Measurements from ENCODE around the gene SRD5A2.

SRD5A2 gene

DNA sequence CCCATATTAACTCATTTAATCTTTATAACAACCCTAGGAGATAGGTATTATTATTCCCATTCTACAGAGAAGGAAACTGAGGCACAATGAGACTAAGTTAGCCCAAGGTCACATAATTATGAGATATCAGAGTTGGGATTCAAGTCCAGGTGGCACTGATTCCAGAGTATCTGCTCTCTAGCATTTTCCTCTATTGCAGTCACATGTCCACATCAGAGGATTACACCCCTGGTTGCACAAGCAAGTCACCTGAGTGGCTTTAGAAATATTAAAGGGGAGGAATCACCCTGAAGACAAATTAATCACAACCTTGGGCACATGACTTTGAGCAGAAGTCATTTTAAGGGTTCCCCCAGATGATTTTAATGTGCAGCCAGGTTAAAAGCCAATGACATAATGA is 23.8 kb downstream of the SRD5A2 start:
- Mint-ChIP-seq H3K9me3 (peaks cover 21 to 34% of the 10 kb centered on the region in 2 donors), H3K27ac (no peak overlapping the region)
- ATAC-seq (replicated peaks): no peak

DNA sequence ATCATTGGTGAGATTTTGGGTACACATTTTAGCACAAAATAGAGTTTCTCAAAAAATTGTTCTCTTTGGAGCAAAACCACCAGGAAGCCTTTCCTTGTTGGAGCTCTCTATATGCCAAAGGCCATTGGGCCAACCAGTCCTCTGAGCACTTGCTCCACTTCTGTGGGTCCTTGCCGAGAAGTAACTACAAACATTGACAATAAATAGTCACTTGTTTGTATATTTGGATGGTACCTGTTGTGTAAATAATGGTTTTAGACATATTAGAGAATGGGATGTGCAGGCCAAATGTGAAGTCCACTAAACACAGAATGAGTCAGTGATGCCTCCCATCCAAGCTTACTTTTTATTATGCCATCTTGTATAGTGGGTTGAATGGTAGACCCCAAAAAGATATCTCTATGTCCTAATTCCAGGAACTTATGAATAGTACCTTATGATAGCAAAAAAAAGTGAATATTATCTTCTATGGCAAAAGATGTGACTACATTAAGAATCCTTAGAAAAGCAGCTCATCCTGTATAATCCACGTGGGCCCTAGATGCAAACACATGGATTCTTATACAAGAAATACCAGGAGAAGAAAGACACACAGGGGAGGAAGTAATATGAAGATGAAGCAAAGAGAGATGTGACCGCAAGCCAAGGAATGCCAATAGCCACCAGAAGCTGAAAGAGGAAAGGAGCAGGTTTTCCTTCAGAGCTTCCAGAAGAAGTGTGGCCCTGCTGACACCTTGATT is 24.6 kb downstream of the SRD5A2 start:
- Mint-ChIP-seq H3K36me3 (no peaks in the 10 kb centered on the region), H3K4me3 (no peak overlapping the region), H3K4me1 (no peaks in the 10 kb centered on the region), H3K27ac (no peak overlapping the region), H3K27me3 (peaks cover 0 to 6% of the 10 kb centered on the region in 2 donors), H3K9me3 (peaks cover 21 to 39% of the 10 kb centered on the region in 2 donors)
- DNase-seq (no peak), ATAC-seq (replicated peaks) (no peak)

More for the DNA sequence above, 23.8 kb downstream of the SRD5A2 start:
- DNase-seq: no peak
- Mint-ChIP-seq H3K36me3 (no peaks in the 10 kb centered on the region), H3K4me3 (no peak overlapping the region), H3K4me1 (no peaks in the 10 kb centered on the region), H3K27me3 (peaks cover 0 to 6% of the 10 kb centered on the region in 2 donors)

DNA sequence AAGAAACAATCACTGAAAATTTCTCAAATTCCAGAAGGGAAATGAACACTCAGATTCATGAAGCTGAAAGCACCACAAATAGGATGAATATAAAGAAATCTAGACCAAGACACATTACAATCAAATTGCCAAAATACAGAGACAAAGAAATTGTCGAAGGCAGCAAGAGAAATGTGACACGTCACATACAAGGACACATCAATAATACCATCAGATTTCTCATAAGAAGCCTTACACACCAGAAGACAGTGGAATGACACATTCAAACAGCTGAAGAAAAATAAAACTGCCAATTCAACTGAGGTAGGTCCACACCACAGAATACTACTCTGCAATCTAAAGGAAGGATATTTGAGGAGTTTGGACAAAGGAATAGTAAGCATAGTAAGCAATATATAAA is 27.4 kb downstream of the SRD5A2 start:
- H3K4me1 Mint-ChIP-seq: no peaks in the 10 kb centered on the region

DNA sequence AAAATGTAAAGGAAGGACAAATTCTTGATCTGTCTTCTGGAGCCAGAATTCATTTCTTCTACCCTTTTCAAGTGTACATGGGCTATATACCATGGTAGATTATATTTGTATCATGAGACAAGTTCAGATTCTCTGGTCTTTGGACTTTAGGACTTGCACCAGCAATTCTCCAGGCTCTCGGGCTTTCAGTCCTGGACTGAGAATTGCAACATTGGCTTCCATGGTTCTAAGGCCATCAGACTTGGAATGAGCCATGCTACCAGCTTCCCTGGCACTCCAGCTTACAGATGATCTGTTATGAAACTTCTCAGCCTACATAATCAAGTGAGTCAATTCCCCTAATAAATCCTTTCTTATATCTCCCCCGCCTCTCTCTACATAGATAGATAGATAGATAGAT is 33.3 kb downstream of the SRD5A2 start:
- ATAC-seq (replicated peaks): no peak
- no peak overlapping the region for H3K4me3 Mint-ChIP-seq
- H3K9me3 Mint-ChIP-seq: peaks cover 14 to 19% of the 10 kb centered on the region in 2 donors
- H3K27ac Mint-ChIP-seq: no peak overlapping the region
- no peak for DNase-seq
- no peaks in the 10 kb centered on the region for H3K36me3 Mint-ChIP-seq
- peaks cover 0 to 8% of the 10 kb centered on the region in 2 donors for H3K27me3 Mint-ChIP-seq
- H3K4me1 Mint-ChIP-seq: no peaks in the 10 kb centered on the region

More for the DNA sequence above, 27.4 kb downstream of the SRD5A2 start:
- Mint-ChIP-seq H3K9me3 (peaks cover 24 to 39% of the 10 kb centered on the region in 2 donors), H3K27me3 (no peaks in the 10 kb centered on the region), H3K4me3 (no peak overlapping the region), H3K27ac (no peak overlapping the region), H3K36me3 (no peaks in the 10 kb centered on the region)
- ATAC-seq (replicated peaks) (no peak), DNase-seq (no peak)

DNA sequence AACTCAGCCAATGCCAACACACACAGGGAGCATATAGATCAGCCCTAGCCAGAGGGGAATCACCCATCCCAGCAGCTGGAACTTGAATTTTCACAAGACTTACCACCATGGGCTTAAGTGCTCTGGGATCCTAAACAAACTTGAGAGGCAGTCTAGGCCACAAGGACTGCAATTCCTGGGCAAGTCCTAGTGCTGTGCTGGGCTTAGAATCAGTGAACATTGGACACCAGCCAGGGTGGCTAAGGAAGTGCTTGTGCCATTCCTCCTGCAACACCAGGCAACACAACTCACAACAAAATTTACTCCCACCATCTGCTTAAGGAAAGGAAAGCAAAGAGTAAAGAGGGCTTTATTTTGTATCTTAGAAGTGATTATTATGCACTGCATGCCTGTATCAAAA is 38.9 kb downstream of the SRD5A2 start:
- Mint-ChIP-seq H3K4me3 (no peak overlapping the region), H3K27me3 (peaks cover 0 to 8% of the 10 kb centered on the region in 2 donors), H3K4me1 (no peaks in the 10 kb centered on the region), H3K27ac (no peak overlapping the region), H3K9me3 (peaks cover 11 to 14% of the 10 kb centered on the region in 2 donors), H3K36me3 (no peaks in the 10 kb centered on the region)
- ATAC-seq (replicated peaks) (no peak), DNase-seq (no peak)

DNA sequence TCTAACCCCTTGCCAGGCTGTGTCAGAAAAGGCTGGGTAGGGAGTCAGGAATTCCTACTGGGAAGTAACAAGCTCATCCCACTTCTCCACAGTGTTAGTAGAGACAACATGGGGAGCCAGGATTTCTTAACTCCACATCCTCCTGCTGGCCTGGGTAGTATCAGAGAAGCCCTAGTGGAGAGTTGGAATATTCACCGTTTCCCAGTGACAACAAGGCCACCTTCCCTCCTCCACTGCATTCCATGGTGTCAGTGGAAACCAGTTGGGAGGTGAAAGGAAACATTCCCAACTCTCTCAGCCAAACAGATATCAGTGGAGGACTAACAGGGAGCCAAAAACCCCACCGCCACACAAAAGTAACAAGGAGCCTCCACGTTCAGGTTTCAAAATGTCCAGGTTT is 41.2 kb downstream of the SRD5A2 start:
- Mint-ChIP-seq H3K4me3 (no peak overlapping the region), H3K36me3 (no peaks in the 10 kb centered on the region), H3K9me3 (peaks cover 11 to 12% of the 10 kb centered on the region in 2 donors), H3K27ac (no peak overlapping the region), H3K27me3 (peaks cover 6 to 14% of the 10 kb centered on the region in 2 donors), H3K4me1 (no peaks in the 10 kb centered on the region)
- ATAC-seq (replicated peaks) (no peak), DNase-seq (no peak)

DNA sequence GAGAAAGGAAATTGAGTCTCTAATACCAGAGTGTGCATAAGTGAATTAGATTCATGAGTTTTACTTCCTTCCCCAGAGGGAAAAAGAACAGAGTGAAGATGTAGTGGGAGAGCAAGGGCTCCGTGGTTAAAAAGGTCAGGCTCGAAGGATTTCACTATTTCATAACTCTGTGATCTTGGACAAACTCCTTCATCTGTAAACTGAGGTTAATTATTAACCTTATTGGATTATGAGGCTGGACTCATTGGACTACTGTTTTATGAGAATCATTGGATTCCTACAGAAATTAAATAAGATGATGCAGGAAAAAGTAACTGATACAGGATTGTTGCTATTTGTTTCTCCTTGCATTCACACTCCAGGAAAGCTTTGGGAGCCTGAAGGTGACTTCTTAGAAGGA is 45.0 kb downstream of the SRD5A2 start:
- no peak for ATAC-seq (replicated peaks)
- Mint-ChIP-seq H3K36me3 (no peaks in the 10 kb centered on the region), H3K4me3 (no peak overlapping the region), H3K4me1 (no peaks in the 10 kb centered on the region), H3K9me3 (no peaks in the 10 kb centered on the region), H3K27ac (no peak overlapping the region), H3K27me3 (peaks cover 12 to 25% of the 10 kb centered on the region in 2 donors)
- no peak for DNase-seq

DNA sequence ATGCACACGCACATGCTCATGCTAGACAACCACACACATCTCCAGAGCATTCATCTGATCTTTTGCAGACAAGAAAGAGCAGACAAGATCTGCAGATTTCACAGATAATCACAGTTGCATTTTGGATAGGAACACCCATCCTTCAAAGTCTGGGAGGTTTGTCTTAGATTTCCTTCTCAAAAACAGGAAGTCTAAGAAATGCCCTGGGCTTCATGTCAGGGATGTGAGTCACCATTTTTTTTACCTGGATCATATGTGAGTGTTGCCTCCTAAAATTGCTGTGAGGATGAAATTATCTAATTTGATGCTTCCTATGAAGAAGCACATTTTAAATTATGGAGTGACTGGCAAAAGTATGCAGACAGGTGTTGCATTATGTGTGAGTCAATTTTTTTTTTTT is 46.1 kb downstream of the SRD5A2 start:
- no peaks in the 10 kb centered on the region for H3K36me3 Mint-ChIP-seq
- DNase-seq (no peak), ATAC-seq (replicated peaks) (no peak)
- no peak overlapping the region for H3K4me3 Mint-ChIP-seq
- H3K27ac Mint-ChIP-seq: no peak overlapping the region
- H3K4me1 Mint-ChIP-seq: no peaks in the 10 kb centered on the region
- H3K9me3 Mint-ChIP-seq: no peaks in the 10 kb centered on the region
- peaks cover 13 to 28% of the 10 kb centered on the region in 2 donors for H3K27me3 Mint-ChIP-seq

DNA sequence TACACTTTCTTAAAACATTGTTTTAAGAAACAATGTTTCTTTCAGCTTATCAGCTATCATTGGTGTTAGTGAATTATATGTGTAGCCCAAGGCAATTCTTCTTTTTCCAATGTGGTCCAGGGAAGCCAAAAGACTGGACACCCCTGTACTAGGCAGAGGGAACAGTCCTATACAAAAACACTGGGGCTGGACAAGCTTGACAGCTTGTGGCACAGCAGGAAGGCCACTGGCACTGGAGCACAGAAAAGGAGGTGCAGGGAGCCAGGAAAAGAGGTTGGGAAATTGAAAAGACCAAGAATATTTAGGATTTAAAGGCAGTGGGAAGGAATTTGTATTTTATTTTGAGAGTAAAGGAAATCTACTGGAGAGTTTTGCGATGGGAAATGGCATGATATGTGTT is 47.7 kb downstream of the SRD5A2 start:
- H3K4me3 Mint-ChIP-seq: no peak overlapping the region
- H3K27ac Mint-ChIP-seq: no peak overlapping the region
- DNase-seq: no peak
- no peaks in the 10 kb centered on the region for H3K9me3 Mint-ChIP-seq
- H3K27me3 Mint-ChIP-seq: peaks cover 18 to 35% of the 10 kb centered on the region in 2 donors
- ATAC-seq (replicated peaks): no peak
- no peaks in the 10 kb centered on the region for H3K36me3 Mint-ChIP-seq
- no peaks in the 10 kb centered on the region for H3K4me1 Mint-ChIP-seq

DNA sequence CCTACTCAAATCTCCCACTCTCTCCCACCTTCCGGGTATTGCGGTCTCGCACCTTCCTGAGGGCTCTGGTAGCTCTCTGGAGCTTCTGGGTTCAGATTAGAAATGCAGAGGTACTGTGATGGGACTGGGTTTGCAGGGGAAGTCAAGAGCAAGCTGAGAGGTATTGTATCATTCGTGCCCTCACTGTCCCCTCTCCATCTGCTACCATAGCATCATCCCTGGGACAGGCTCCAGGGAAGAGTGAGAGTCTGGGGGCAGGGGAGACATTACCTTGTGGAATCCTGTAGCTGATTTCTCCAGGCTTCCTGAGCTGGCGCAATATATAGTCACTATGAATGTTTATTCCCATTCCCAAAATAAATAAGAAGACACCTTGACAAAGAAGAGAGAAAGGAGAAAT is 49.6 kb downstream of the SRD5A2 start:
- Mint-ChIP-seq H3K36me3 (no peaks in the 10 kb centered on the region), H3K27ac (no peak overlapping the region), H3K4me3 (no peak overlapping the region), H3K9me3 (no peaks in the 10 kb centered on the region), H3K4me1 (no peaks in the 10 kb centered on the region), H3K27me3 (peaks cover 14 to 31% of the 10 kb centered on the region in 2 donors)
- DNase-seq (no peak), ATAC-seq (replicated peaks) (no peak)

DNA sequence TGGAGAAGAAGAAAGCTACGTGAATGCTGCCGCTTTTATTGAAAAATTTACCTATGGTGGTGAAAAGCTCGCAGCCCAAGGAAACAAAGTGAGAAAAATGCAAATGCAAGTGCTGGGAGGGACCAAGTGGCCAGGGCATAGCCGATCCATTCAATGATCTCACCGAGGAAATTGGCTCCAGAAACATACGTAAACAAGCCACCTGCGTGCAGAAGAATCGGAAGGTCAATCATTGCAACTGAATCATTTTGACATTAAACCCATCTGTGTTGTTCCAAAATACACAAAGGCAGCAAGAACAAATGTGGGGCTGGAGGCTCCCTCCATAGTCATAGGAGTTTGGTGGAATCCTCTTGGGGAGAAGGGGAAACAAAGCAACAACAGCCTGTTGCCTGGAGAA is 51.5 kb downstream of the SRD5A2 start:
- H3K36me3 Mint-ChIP-seq: no peaks in the 10 kb centered on the region
- H3K4me1 Mint-ChIP-seq: no peaks in the 10 kb centered on the region
- no peak overlapping the region for H3K27ac Mint-ChIP-seq
- no peak overlapping the region for H3K4me3 Mint-ChIP-seq
- peaks cover 13 to 37% of the 10 kb centered on the region in 2 donors for H3K27me3 Mint-ChIP-seq
- DNase-seq: no peak
- no peak for ATAC-seq (replicated peaks)
- no peaks in the 10 kb centered on the region for H3K9me3 Mint-ChIP-seq

DNA sequence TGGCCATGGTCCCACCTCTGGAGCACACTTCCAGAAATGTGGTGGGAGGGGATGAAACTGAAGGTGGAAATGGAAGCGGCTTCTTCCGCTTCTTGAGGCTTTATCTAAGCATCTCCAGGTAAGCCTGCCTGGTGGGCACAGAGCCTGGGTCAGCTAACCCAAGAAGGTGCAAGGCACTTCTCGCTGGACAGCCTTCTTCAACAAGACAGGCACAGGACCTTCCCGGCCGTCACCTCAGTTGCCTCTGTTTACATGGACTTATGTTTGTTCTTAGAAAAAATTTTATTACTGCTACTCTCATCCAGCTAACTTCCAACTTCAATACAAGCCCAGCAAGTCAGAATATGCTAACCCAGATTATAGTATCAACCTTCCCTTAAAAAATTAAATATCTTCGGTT is 51.9 kb downstream of the SRD5A2 start:
- H3K4me1 Mint-ChIP-seq: no peaks in the 10 kb centered on the region
- H3K27ac Mint-ChIP-seq: no peak overlapping the region
- H3K4me3 Mint-ChIP-seq: no peak overlapping the region
- ATAC-seq (replicated peaks) (no peak), DNase-seq (no peak)
- no peaks in the 10 kb centered on the region for H3K36me3 Mint-ChIP-seq
- no peaks in the 10 kb centered on the region for H3K9me3 Mint-ChIP-seq
- peaks cover 13 to 37% of the 10 kb centered on the region in 2 donors for H3K27me3 Mint-ChIP-seq

DNA sequence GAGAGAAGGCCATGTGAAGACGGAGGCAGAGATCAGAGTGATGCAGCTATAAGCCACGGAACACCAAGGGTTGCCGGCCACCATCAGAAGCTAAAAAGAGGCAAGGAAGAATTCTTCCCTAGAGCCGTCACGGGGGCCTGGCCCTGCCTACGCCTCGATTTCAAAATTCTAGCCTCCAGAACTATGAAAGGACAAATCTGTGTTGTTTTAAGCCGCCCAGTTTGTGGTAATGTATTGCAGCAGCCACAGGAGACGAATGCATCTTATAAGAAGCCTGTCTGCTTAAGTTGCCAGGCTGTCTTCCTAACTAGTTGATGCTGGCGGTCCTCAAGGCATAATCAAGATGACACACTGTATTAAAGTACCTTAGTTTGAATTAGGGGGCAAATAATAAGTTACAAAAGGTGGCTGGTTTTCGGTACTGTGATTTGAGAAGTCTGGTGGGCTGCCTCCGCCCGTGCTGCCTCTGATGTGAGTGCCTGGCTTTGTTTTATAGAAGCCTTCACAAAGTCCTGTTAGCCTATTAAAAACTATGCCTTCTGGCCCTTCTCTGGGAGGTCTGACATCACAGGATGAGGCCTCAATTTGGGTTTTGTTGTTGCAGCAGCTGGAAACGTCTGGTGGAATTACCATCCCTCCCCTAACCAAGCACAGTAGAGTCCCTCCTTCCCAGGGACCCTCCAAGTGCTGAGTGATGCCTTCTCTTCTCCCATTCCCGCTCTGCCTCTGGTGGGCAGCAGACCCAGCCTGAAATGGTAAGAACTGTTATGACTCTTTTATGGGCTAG is 53.6 kb downstream of the SRD5A2 start:
- Mint-ChIP-seq H3K27ac (no peak overlapping the region), H3K4me3 (no peak overlapping the region), H3K36me3 (no peaks in the 10 kb centered on the region), H3K27me3 (peaks cover 12 to 35% of the 10 kb centered on the region in 2 donors), H3K4me1 (no peaks in the 10 kb centered on the region), H3K9me3 (no peaks in the 10 kb centered on the region)
- ATAC-seq (replicated peaks): no peak
- no peak for DNase-seq

DNA sequence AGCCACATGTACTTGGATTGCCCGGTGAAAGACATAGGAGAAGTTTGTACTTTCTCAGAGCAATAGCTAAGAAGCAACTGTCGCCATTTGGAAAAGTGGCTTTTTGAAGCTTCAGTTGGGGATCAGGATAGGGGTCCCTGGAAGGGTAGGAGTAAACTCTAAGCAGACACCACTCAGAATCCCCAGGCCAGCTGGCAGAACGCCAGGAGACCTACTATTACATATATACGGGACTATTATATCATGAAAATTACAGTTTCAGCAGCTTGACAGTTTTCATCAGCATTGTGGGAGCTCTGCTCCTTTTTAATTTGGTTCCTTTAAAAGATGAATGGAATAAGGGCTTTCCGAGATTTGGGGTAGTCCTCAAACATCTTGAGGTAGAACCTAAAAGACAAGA is 54.9 kb downstream of the SRD5A2 start:
- DNase-seq: no peak

DNA sequence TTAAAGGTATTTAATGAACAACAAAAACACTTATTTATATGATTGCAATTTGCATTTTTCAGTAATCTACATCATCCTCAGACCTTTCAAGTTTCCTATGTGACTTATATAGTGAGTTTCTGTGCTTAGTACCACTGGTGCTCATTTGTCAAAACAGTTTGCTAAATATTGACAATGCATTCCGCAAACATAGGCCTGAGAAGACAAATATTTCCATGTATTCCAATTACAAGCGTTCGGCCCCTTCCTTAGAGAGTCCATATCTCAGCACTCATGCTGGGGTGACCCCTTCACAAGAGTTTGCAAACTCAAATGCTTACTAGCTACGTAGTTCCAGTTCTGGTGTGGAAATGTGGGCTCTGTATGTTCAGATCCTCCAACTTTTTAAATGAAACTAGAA is 56.1 kb downstream of the SRD5A2 start:
- H3K36me3 Mint-ChIP-seq: no peaks in the 10 kb centered on the region
- H3K9me3 Mint-ChIP-seq: no peaks in the 10 kb centered on the region
- H3K27me3 Mint-ChIP-seq: peaks cover 11 to 25% of the 10 kb centered on the region in 2 donors
- H3K27ac Mint-ChIP-seq: no peak overlapping the region
- ATAC-seq (replicated peaks) (no peak), DNase-seq (no peak)
- H3K4me3 Mint-ChIP-seq: no peak overlapping the region
- H3K4me1 Mint-ChIP-seq: no peaks in the 10 kb centered on the region

More for the DNA sequence above, 54.9 kb downstream of the SRD5A2 start:
- peaks cover 13 to 29% of the 10 kb centered on the region in 2 donors for H3K27me3 Mint-ChIP-seq
- no peak for ATAC-seq (replicated peaks)
- H3K27ac Mint-ChIP-seq: no peak overlapping the region
- H3K4me3 Mint-ChIP-seq: no peak overlapping the region
- H3K9me3 Mint-ChIP-seq: no peaks in the 10 kb centered on the region
- no peaks in the 10 kb centered on the region for H3K4me1 Mint-ChIP-seq
- no peaks in the 10 kb centered on the region for H3K36me3 Mint-ChIP-seq
